T-cell (primary cell): ENCODE measurements around the gene SSTR1. TPM values are rescaled to one million over a fixed set of nuclear protein-coding genes. Genes with fewer than 3 reads are reported as not detected.

Experiments
- total RNA-seq, 35 experiments: library from RNA in 6 of 35; stranded (reverse) in 6 of 35; fragments of 120-200 nt in 1 of 35; gene quantifications; one replicate each; pipeline versions ENCODE4 v1.2.1 to v1.2.4 and lab custom pipeline; 2013 to 2026

The SSTR1 gene
- total RNA-seq, 5 donors from 2014 or later (not counting 1 experiment from before 2014, with no cell fraction given) = not detected

Other genes with a start within 250 kb of the SSTR1 start
- not detected for gene CLEC14A, start 48.2 kb downstream of the SSTR1 start, total RNA-seq